Measurements from ENCODE around the gene LRRC8A. TPM values are rescaled to one million over a fixed set of nuclear protein-coding genes. Genes with fewer than 3 reads are reported as not detected.
"Not testable (repeated sequence)": the region's sequence is repeated elsewhere in the genome, so short reads cannot be mapped to it uniquely, and the experiment has no call there.

LRRC8A gene
- polyA plus RNA-seq (ENCODE audit: insufficient read length), result 20.8 TPM

GRCh38 chr9:128881884-128882676, at the start of gene LRRC8A, which contains the start of gene KYAT1:
TSS of gene LRRC8A (plus strand) at chr9:128882133. CDS start at chr9:128907165, 25,032 bp downstream.
TSS of gene KYAT1 (minus strand) at chr9:128881950. CDS start at chr9:128845405, 36,545 bp downstream.
- DNase-seq, result peak; percentile 98

- no peak for DNase-seq
Observed at GRCh38 chr9:128833696-128834095, 48.2 kb upstream of the LRRC8A start.

GRCh38 chr9:128835246-128836210, 46.4 kb upstream of the LRRC8A start:
- DNase-seq, result no peak

GRCh38 chr9:128836509-128837145, 45.3 kb upstream of the LRRC8A start:
- no peak for DNase-seq

- no peak for DNase-seq
Observed at GRCh38 chr9:128838338-128838737, 43.6 kb upstream of the LRRC8A start.

GRCh38 chr9:128840524-128840923, 41.4 kb upstream of the LRRC8A start:
- DNase-seq, result no peak

- DNase-seq, result no peak
Observed at GRCh38 chr9:128841694-128842492, 40.0 kb upstream of the LRRC8A start.

- DNase-seq, result not testable (repeated sequence)
Observed at GRCh38 chr9:128843171-128843570, 38.8 kb upstream of the LRRC8A start.

GRCh38 chr9:128845186-128845931, 36.6 kb upstream of the LRRC8A start:
- DNase-seq, result no peak

GRCh38 chr9:128846680-128847030, 35.3 kb upstream of the LRRC8A start:
- DNase-seq, result no peak

GRCh38 chr9:128847803-128848202, 34.1 kb upstream of the LRRC8A start:
- DNase-seq, result no peak

GRCh38 chr9:128851024-128851423, 30.9 kb upstream of the LRRC8A start:
- not testable (repeated sequence) for DNase-seq

- DNase-seq, result not testable (repeated sequence)
Observed at GRCh38 chr9:128851779-128852600, 29.9 kb upstream of the LRRC8A start.

GRCh38 chr9:128852646-128853045, 29.3 kb upstream of the LRRC8A start:
- DNase-seq, result not testable (repeated sequence)

- DNase-seq, result not testable (repeated sequence)
Observed at GRCh38 chr9:128854454-128854853, 27.5 kb upstream of the LRRC8A start.

GRCh38 chr9:128858476-128858875, 23.5 kb upstream of the LRRC8A start:
- DNase-seq, result not testable (repeated sequence)

GRCh38 chr9:128860937-128861336, 21.0 kb upstream of the LRRC8A start:
- DNase-seq, result no peak

- no peak for DNase-seq
Observed at GRCh38 chr9:128861501-128861900, 20.4 kb upstream of the LRRC8A start.

GRCh38 chr9:128862401-128862851, 19.5 kb upstream of the LRRC8A start:
- DNase-seq, result no peak

- peak; percentile 51 for DNase-seq
Observed at GRCh38 chr9:128863647-128864046, 18.3 kb upstream of the LRRC8A start.

Data from hindlimb muscle (tissue), 1 donor.